Suprapubic skin (tissue), 4 donors: ENCODE data around the gene TFIP11. TPM values are rescaled to one million over a fixed set of nuclear protein-coding genes. Genes with fewer than 3 reads are reported as not detected.
"Not testable (repeated sequence)": the region's sequence is repeated elsewhere in the genome, so short reads cannot be mapped to it uniquely, and the experiment has no call there.

Experiments used
- DNase-seq, 2 donors: peaks; one replicate each; pipeline ENCODE4 v3.0.0-alpha.2; 2019; ENCODE audit warnings: low spot score in 2 of 2
- H3K27ac ChIP-seq: fragments of 200-600 bp; sonication (generic); one replicate; pipeline ENCODE4 v1.5.1; 2019
- H3K27me3 ChIP-seq: fragments of 200-600 bp; sonication (generic); one replicate; pipeline ENCODE4 v1.5.1; 2019
- H3K36me3 ChIP-seq: fragments of 200-600 bp; sonication (generic); one replicate; pipeline ENCODE4 v1.5.1; 2019
- H3K4me1 ChIP-seq: fragments of 200-600 bp; sonication (generic); one replicate; pipeline ENCODE4 v1.5.1; 2019
- H3K4me3 ChIP-seq: fragments of 200-600 bp; sonication (generic); one replicate; pipeline ENCODE4 v1.5.1; 2019; ENCODE audit warnings: mild to moderate bottlenecking
- H3K9me3 ChIP-seq: fragments of 200-600 bp; sonication (generic); one replicate; pipeline ENCODE4 v1.5.1; 2019
- EP300 ChIP-seq: sonication (generic); formaldehyde crosslinking; IDR thresholded peaks from one replicate; pipeline ENCODE4 v1.6.1; 2017; ENCODE audit warnings: antibody characterized with exemption
- POLR2A ChIP-seq, 2 donors: fragments of 450-650 bp; IDR thresholded peaks; one replicate each; pipeline ENCODE4 v1.6.1; 2017; ENCODE audit warnings: antibody characterized with exemption in 2 of 2, mild to moderate bottlenecking in 2 of 2, moderate library complexity in 2 of 2
- POLR2AphosphoS5 ChIP-seq, 3 donors: sonication (generic); formaldehyde crosslinking; IDR thresholded peaks; one replicate each; pipeline ENCODE4 v1.6.1; 2017; ENCODE audit warnings: antibody characterized with exemption in 3 of 3
- WGBS: methylation state at CpG from one replicate; pipeline ENCODE4 v1.1.5; 2018; 5-methylcytosine and 5-hydroxymethylcytosine counted together
- total RNA-seq, 4 donors: library from RNA; depleted of rRNA; stranded (reverse); fragments of >200 nt; gene quantifications; one replicate each; pipeline ENCODE4 v1.1.0, GENCODE V29; 2016
- TF ChIP-seq, protein P1 (sequence below), 2 donors: fragments of 200-600 bp in 1 of 2; fragments of 450-650 bp in 1 of 2; sonication (generic) in 1 of 2; IDR thresholded peaks; one replicate each; pipeline ENCODE4 v1.5.1; 2016 to 2019; ENCODE audit warnings: antibody characterized with exemption in 2 of 2, mild to moderate bottlenecking in 1 of 2, moderate library complexity in 1 of 2

The TFIP11 gene
- total RNA-seq, 4 donors from 2014 or later, result 35.3 to 46.3 (median 37.5) TPM

GRCh38 chr22:26535603-26535908, 23.3 kb upstream of the TFIP11 start:
- Histone ChIP-seq H3K9me3 (no peaks in the 10 kb centered on the region), H3K27me3 (no peaks in the 10 kb centered on the region), H3K36me3 (peaks cover 49% of the 10 kb centered on the region), H3K4me3 (no peak overlapping the region), H3K4me1 (peaks cover 15% of the 10 kb centered on the region), H3K27ac (peak overlapping the region; percentile 16)
- no peak for DNase-seq
- 100% methylated on average over 3 of the region's 3 CpGs for WGBS
- no peak for TF ChIP-seq EP300
- no peak for TF ChIP-seq POLR2AphosphoS5 (IDR thresholded peaks at IDR 0.05)
- TF ChIP-seq POLR2A (IDR thresholded peaks at IDR 0.05), result no peak
- TF ChIP-seq, protein P1, sequence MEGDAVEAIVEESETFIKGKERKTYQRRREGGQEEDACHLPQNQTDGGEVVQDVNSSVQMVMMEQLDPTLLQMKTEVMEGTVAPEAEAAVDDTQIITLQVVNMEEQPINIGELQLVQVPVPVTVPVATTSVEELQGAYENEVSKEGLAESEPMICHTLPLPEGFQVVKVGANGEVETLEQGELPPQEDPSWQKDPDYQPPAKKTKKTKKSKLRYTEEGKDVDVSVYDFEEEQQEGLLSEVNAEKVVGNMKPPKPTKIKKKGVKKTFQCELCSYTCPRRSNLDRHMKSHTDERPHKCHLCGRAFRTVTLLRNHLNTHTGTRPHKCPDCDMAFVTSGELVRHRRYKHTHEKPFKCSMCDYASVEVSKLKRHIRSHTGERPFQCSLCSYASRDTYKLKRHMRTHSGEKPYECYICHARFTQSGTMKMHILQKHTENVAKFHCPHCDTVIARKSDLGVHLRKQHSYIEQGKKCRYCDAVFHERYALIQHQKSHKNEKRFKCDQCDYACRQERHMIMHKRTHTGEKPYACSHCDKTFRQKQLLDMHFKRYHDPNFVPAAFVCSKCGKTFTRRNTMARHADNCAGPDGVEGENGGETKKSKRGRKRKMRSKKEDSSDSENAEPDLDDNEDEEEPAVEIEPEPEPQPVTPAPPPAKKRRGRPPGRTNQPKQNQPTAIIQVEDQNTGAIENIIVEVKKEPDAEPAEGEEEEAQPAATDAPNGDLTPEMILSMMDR (IDR thresholded peaks at IDR 0.05), result no peak

GRCh38 chr22:26534874-26535602, 22.8 kb upstream of the TFIP11 start:
- WGBS, result 58% methylated on average over 13 of the region's 13 CpGs
- Histone ChIP-seq H3K4me1 (peaks cover 15% of the 10 kb centered on the region), H3K9me3 (no peaks in the 10 kb centered on the region), H3K27ac (peak overlapping the region; percentile 16), H3K4me3 (no peak overlapping the region), H3K36me3 (peaks cover 49% of the 10 kb centered on the region), H3K27me3 (no peaks in the 10 kb centered on the region)
- DNase-seq, result no peak
- TF ChIP-seq, protein P1 (IDR thresholded peaks at IDR 0.05), result no peak
- TF ChIP-seq POLR2A (IDR thresholded peaks at IDR 0.05) (no peak), EP300 (no peak), POLR2AphosphoS5 (IDR thresholded peaks at IDR 0.05) (no peak)

DNA sequence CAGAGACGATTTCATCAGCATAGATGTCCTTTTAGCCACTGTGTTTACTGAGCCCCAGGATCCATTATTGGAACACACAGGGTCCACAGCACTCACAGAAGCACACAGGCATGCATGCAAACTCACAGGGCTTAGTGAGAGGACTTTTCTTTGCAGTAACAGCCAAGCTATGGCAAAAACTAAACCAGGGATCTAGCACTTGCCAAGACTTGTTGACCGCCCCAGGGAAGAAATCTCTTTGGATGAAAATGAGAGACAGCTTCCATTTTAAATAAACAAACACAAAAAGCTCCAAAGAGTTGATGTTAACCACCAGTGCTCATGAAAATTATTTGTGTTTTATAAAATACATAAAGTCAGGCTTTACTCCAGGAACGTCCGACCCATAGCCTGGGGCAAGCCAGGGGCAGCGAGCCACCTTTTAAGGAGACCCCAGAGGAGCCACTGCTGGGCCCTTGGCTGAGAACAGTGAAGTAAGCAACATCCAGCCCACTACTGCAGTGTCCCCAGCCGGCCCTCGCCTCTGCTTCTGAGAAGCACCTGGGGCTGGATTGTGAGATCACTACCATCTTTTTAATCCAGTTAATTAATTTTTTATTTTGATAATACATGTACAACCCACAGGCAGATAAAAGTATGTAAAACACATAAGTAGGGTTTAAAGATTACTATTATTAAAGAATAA, 22.0 kb upstream of the TFIP11 start:
- 52% methylated on average over 7 of the region's 7 CpGs for WGBS
- Histone ChIP-seq H3K27ac (no peak overlapping the region), H3K27me3 (no peaks in the 10 kb centered on the region), H3K4me1 (peaks cover 15% of the 10 kb centered on the region), H3K36me3 (peaks cover 47% of the 10 kb centered on the region), H3K4me3 (no peak overlapping the region), H3K9me3 (no peaks in the 10 kb centered on the region)
- DNase-seq, result no peak
- TF ChIP-seq POLR2A (IDR thresholded peaks at IDR 0.05) (no peak), POLR2AphosphoS5 (IDR thresholded peaks at IDR 0.05) (no peak), EP300 (no peak)
- TF ChIP-seq, protein P1 (IDR thresholded peaks at IDR 0.05), result no peak

DNA sequence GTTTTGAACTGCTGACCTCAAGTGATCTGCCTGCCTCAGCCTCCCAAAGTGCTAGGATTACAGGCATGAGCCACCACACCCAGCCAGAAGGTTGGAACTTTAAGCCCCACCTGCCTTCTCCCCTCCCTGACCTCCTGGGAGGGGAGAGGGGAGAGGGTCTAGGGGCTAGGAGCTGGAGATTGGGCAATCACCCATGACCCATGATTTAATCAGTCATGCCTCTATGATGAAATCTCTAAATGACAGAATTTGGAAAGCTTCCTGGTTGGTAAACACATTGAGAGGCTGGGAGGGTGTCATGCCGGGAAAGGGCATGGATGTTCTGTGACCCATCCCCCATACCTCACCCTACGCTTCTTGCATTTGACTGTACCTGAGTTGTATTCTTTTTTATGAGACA, 17.1 kb upstream of the TFIP11 start:
- WGBS, result 57% methylated on average over 2 of the region's 2 CpGs
- TF ChIP-seq POLR2AphosphoS5 (IDR thresholded peaks at IDR 0.05) (no peak), EP300 (no peak), POLR2A (IDR thresholded peaks at IDR 0.05) (no peak)
- TF ChIP-seq, protein P1 (IDR thresholded peaks at IDR 0.05), result no peak
- no peaks in the 10 kb centered on the region for H3K27me3 ChIP-seq
- no peak overlapping the region for H3K27ac ChIP-seq
- peaks cover 74% of the 10 kb centered on the region for H3K36me3 ChIP-seq
- no peaks in the 10 kb centered on the region for H3K9me3 ChIP-seq
- H3K4me1 ChIP-seq, result peaks cover 4% of the 10 kb centered on the region
- no peak for DNase-seq
- H3K4me3 ChIP-seq, result no peak overlapping the region

DNA sequence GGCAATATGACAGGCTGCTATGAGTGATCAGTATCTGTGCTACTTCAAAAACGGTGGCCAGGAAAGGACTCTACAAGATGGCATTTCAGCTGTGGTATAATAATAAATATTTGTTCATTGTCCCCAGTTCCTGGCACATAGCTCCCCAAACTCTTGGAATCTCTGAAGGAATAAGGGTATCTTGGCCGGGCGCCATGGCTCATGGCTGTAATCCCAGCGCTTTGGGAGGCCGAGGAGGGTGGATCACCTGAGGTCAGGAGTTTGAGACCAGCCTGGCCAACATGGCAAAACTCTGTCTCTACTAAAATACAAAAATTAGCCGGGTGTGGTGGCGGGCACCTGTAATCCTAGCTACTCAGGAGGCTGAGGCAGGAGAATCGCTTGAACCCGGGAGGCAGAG, 16.2 kb upstream of the TFIP11 start:
- not testable (repeated sequence) for DNase-seq, H3K4me1 ChIP-seq, H3K27ac ChIP-seq, H3K4me3 ChIP-seq, H3K27me3 ChIP-seq, H3K9me3 ChIP-seq
- 91% methylated on average over 9 of the region's 9 CpGs for WGBS
- peaks cover 78% of the 10 kb centered on the region for H3K36me3 ChIP-seq
